GM12874 (cell line): Measurements from ENCODE around the gene CDC20.

Experiments used
- CTCF ChIP-seq: IDR thresholded peaks from 2 replicates; pipeline ENCODE4 v1.5.1; 2011; ENCODE audit warnings: low read depth, mild to moderate bottlenecking, control low read depth, low read length, moderate library complexity; ENCODE audit not compliant: insufficient read depth

CDC20 gene

GRCh38 chr1:43321331-43321891 is 37.4 kb upstream of the CDC20 start:
- no peak for TF ChIP-seq CTCF

GRCh38 chr1:43322506-43322905 is 36.3 kb upstream of the CDC20 start:
- no peak for TF ChIP-seq CTCF

- TF ChIP-seq CTCF = no peak
Measured at GRCh38 chr1:43324810-43325209, 34.0 kb upstream of the CDC20 start.

- no peak for TF ChIP-seq CTCF
Measured at GRCh38 chr1:43325381-43325780, 33.4 kb upstream of the CDC20 start.

GRCh38 chr1:43327549-43328292 is 31.1 kb upstream of the CDC20 start:
- no peak for TF ChIP-seq CTCF

GRCh38 chr1:43329995-43330751 is 28.6 kb upstream of the CDC20 start:
- TF ChIP-seq CTCF = no peak

- no peak for TF ChIP-seq CTCF
Measured at GRCh38 chr1:43331688-43332087, 27.1 kb upstream of the CDC20 start.
